Keratinocyte (primary cell): Measurements from ENCODE around the gene PEPD. TPM values are rescaled to one million over a fixed set of nuclear protein-coding genes. Genes with fewer than 3 reads are reported as not detected.

ENCODE experiments used
- DNase-seq: peaks from one replicate; pipeline ENCODE4 v3.0.0-alpha.2; 2011; ENCODE audit warnings: low read depth, missing footprints, low spot score
- FAIRE-seq: peaks from 2 replicates; lab custom pipeline; 2011; peaks lifted over from hg19 to GRCh38; lab: Jason Lieb, UNC
- H2AFZ ChIP-seq: 2 replicates; pipeline ENCODE4 v1.6.0; 2012; ENCODE audit warnings: low read length, control low read depth, inconsistent platforms; ENCODE audit not compliant: control insufficient read depth
- H3K27ac ChIP-seq: 2 replicates; pipeline ENCODE4 v1.5.1; 2011; ENCODE audit warnings: low read length; ENCODE audit not compliant: control insufficient read depth, insufficient read depth
- H3K27me3 ChIP-seq: 3 replicates; pipeline ENCODE4 v1.6.0; 2011; ENCODE audit warnings: low read length; ENCODE audit not compliant: control insufficient read depth, insufficient read depth; ENCODE audit errors: extremely low read depth
- H3K36me3 ChIP-seq, 2 experiments: 2 replicates in 1 of 2; 3 replicates in 1 of 2; pipeline ENCODE4 v1.5.1; 2011; ENCODE audit warnings: low read length in 2 of 2, mild to moderate bottlenecking in 1 of 2; ENCODE audit not compliant: control insufficient read depth in 2 of 2, insufficient read depth in 2 of 2; ENCODE audit errors: extremely low read depth in 1 of 2
- H3K4me1 ChIP-seq: 3 replicates; pipeline ENCODE4 v1.5.1; 2011; ENCODE audit warnings: low read length; ENCODE audit not compliant: control insufficient read depth, insufficient read depth; ENCODE audit errors: extremely low read depth
- H3K4me2 ChIP-seq: 3 replicates; pipeline ENCODE4 v1.6.0; 2011; ENCODE audit warnings: low read depth, low read length; ENCODE audit not compliant: control insufficient read depth, insufficient read depth; ENCODE audit errors: extremely low read depth
- H3K4me3 ChIP-seq, 3 experiments: fragments of 200-600 bp in 1 of 3; sonication (generic) in 1 of 3; 2 replicates in 2 of 3; 3 replicates in 1 of 3; pipeline ENCODE4 v1.5.1; 2011 to 2016; ENCODE audit warnings: low read length in 3 of 3, mild to moderate bottlenecking in 3 of 3, control low read depth in 2 of 3, inconsistent platforms in 1 of 3, low read depth in 1 of 3, mixed read lengths in 1 of 3, mixed run types in 1 of 3, moderate library complexity in 1 of 3; ENCODE audit not compliant: control insufficient read depth in 2 of 3, insufficient read depth in 2 of 3; ENCODE audit errors: extremely low read depth in 1 of 3
- H3K79me2 ChIP-seq: 2 replicates; pipeline ENCODE4 v1.6.0; 2012; ENCODE audit warnings: low read length; ENCODE audit not compliant: control insufficient read depth, insufficient read depth
- H3K9ac ChIP-seq: 3 replicates; pipeline ENCODE4 v1.6.0; 2011; ENCODE audit warnings: low read length; ENCODE audit not compliant: control insufficient read depth, insufficient read depth; ENCODE audit errors: extremely low read depth
- H3K9me1 ChIP-seq: 3 replicates; pipeline ENCODE4 v1.6.0; 2011; ENCODE audit warnings: low read length; ENCODE audit not compliant: control insufficient read depth, insufficient read depth; ENCODE audit errors: extremely low read depth
- H3K9me3 ChIP-seq: 2 replicates; pipeline ENCODE4 v1.5.1; 2012; ENCODE audit warnings: low read depth, low read length; ENCODE audit not compliant: control insufficient read depth
- H4K20me1 ChIP-seq: 3 replicates; pipeline ENCODE4 v1.6.0; 2011; ENCODE audit warnings: low read length; ENCODE audit not compliant: control insufficient read depth, insufficient read depth; ENCODE audit errors: extremely low read depth
- EZH2 ChIP-seq: IDR thresholded peaks from one replicate; pipeline ENCODE4 v1.6.1; 2012; ENCODE audit warnings: inconsistent platforms, mild to moderate bottlenecking, low read length, moderate library complexity
- dilution Hi-C: fragments of 300-500 bp; cut with MboI; formaldehyde crosslinking; loops from one replicate; pipeline ENCODE4 v1.7.0; 2020; ENCODE audit warnings: low sequenced_read_pairs; ENCODE audit not compliant: extremely low pct_ligation_motif_present
- polyA plus RNA-seq, 5 experiments: library from polyadenylated mRNA; depleted of rRNA in 3 of 5; stranded (reverse) in 3 of 5; stranded (forward) in 1 of 5; unstranded in 1 of 5; fragments of >200 nt; gene quantifications; 1 replicate in 1 of 5; 2 replicates in 3 of 5; 3 replicates in 1 of 5; pipeline versions ENCODE4 v1.2.1 to v1.2.3, GENCODE V29; 2011 to 2012; ENCODE audit warnings: missing spikeins in 2 of 5, low read depth in 1 of 5, low replicate concordance in 1 of 5
- TF ChIP-seq, protein P1 (sequence below), 3 experiments: IDR thresholded peaks in 1 of 3; conservative IDR thresholded peaks in 1 of 3; optimal IDR thresholded peaks in 1 of 3; 2 replicates in 2 of 3; 3 replicates in 1 of 3; pipeline versions ENCODE3 to v1.5.1; 2011; ENCODE audit warnings: low read length in 3 of 3, mild to moderate bottlenecking in 3 of 3, moderate library complexity in 2 of 3, control low read depth in 1 of 3, inconsistent platforms in 1 of 3; ENCODE audit not compliant: insufficient read depth in 2 of 3; ENCODE audit errors: extremely low read depth in 1 of 3

The PEPD gene
- polyA plus RNA-seq, 1 donor (not counting 4 experiments of a cell fraction or from before 2014, with no cell fraction given): 36.9 TPM

DNA sequence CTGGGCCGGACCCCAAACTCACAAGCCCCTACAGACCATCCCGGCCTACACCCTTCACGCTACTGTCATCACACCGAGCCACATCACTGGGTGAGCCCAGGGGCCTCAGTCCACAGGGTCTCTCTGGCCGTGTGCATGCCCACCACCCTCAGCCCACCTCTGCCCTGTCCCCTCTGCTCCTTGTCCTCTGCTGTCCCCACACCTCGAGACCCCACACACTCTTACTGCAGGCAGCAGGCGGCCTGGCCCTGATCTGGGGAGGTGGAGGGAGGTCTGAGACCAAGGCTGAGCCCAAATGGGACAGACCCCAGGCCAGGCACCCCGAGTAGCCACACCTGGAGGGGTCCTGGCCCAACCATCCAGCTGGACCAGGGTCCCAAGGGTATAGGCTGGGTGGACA is 35.2 kb downstream of the PEPD start:
- Histone ChIP-seq H4K20me1 (no peaks in the 10 kb centered on the region), H3K27ac (no peak overlapping the region), H3K79me2 (no peaks in the 10 kb centered on the region), H3K9me3 (no peaks in the 10 kb centered on the region), H2AFZ (no peak overlapping the region), H3K9me1 (no peaks in the 10 kb centered on the region), H3K9ac (no peak overlapping the region), H3K4me1 (no peaks in the 10 kb centered on the region), H3K4me2 (no peak overlapping the region), H3K36me3 (peaks cover 0 to 3% of the 10 kb centered on the region in 2 experiments), H3K27me3 (no peaks in the 10 kb centered on the region), H3K4me3 (no peak overlapping the region)
- no peak for DNase-seq
- TF ChIP-seq, protein P1, sequence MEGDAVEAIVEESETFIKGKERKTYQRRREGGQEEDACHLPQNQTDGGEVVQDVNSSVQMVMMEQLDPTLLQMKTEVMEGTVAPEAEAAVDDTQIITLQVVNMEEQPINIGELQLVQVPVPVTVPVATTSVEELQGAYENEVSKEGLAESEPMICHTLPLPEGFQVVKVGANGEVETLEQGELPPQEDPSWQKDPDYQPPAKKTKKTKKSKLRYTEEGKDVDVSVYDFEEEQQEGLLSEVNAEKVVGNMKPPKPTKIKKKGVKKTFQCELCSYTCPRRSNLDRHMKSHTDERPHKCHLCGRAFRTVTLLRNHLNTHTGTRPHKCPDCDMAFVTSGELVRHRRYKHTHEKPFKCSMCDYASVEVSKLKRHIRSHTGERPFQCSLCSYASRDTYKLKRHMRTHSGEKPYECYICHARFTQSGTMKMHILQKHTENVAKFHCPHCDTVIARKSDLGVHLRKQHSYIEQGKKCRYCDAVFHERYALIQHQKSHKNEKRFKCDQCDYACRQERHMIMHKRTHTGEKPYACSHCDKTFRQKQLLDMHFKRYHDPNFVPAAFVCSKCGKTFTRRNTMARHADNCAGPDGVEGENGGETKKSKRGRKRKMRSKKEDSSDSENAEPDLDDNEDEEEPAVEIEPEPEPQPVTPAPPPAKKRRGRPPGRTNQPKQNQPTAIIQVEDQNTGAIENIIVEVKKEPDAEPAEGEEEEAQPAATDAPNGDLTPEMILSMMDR (optimal IDR thresholded peaks at IDR 0.05 in 1 of 3, IDR thresholded peaks at IDR 0.05 in 1 of 3, conservative IDR thresholded peaks at IDR 0.05 in 1 of 3; ENCODE audit: extremely low read depth in 1 of 3, insufficient read depth in 2 of 3, low read length in 3 of 3): no peak
- no peak for TF ChIP-seq EZH2
- no peak for FAIRE-seq
- dilution Hi-C loops: no loop called here

DNA sequence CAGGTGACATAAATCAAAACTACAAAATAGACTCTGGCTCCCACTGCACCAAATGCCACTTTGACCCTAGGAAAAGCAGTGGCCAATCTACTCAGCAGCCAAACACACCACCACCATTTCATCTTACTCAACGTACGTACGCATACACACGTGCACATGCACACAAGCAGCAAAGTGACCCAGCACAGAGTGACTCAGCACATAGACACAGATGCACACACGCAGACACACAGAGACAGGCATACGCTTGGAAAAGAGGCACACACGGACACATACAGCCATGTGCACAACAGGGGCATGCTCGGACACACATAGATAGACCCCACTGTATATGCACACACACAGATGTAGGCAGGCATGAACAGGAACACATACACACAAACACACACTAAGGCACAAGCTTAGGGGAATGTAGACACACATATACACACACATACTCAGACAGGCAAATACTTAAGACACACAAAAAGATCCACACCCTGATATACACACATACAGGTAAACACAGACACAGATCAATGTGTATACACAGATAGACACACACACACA is 37.3 kb downstream of the PEPD start:
- no peak for DNase-seq
- H4K20me1 ChIP-seq: no peaks in the 10 kb centered on the region
- H3K9me1 ChIP-seq: no peaks in the 10 kb centered on the region
- H3K9me3 ChIP-seq: no peaks in the 10 kb centered on the region
- no peak overlapping the region for H3K27ac ChIP-seq
- dilution Hi-C loops: no loop called here
- no peak overlapping the region for H3K4me2 ChIP-seq
- H3K4me1 ChIP-seq: no peaks in the 10 kb centered on the region
- TF ChIP-seq, protein P1 (optimal IDR thresholded peaks at IDR 0.05 in 1 of 3, IDR thresholded peaks at IDR 0.05 in 1 of 3, conservative IDR thresholded peaks at IDR 0.05 in 1 of 3; ENCODE audit: extremely low read depth in 1 of 3, insufficient read depth in 2 of 3, low read length in 3 of 3): no peak
- no peak for TF ChIP-seq EZH2
- H3K36me3 ChIP-seq: peaks cover 0 to 3% of the 10 kb centered on the region in 2 experiments
- H3K9ac ChIP-seq: no peak overlapping the region
- H3K27me3 ChIP-seq: no peaks in the 10 kb centered on the region
- H3K4me3 ChIP-seq: no peak overlapping the region
- no peaks in the 10 kb centered on the region for H3K79me2 ChIP-seq
- FAIRE-seq: no peak
- H2AFZ ChIP-seq: no peak overlapping the region
